NCI-H128 (cell line): ENCODE measurements around the gene HS1BP3.

Experiments used
- DNase-seq: peaks from one replicate; lab custom pipeline; 2025; ENCODE audit not compliant: unreplicated experiment; lab: John Stamatoyannopoulos, UW

The HS1BP3 gene

DNA sequence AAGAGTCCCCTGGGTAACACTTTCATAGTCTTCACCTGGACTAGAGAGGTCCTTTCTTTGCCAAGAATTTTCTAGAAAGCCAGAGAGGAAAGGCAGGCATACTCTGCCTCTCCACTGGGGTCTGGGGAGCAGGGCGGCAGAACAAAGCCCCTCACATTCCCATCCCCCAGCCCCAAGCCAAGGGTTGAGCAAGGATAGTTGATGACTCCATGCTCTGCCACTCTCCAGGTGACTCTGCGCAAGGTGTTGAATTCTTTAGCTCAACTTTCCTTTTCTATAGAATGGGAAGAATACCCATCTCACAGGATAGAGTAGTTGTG is 13.1 kb upstream of the HS1BP3 start:
- DNase-seq: no peak

DNA sequence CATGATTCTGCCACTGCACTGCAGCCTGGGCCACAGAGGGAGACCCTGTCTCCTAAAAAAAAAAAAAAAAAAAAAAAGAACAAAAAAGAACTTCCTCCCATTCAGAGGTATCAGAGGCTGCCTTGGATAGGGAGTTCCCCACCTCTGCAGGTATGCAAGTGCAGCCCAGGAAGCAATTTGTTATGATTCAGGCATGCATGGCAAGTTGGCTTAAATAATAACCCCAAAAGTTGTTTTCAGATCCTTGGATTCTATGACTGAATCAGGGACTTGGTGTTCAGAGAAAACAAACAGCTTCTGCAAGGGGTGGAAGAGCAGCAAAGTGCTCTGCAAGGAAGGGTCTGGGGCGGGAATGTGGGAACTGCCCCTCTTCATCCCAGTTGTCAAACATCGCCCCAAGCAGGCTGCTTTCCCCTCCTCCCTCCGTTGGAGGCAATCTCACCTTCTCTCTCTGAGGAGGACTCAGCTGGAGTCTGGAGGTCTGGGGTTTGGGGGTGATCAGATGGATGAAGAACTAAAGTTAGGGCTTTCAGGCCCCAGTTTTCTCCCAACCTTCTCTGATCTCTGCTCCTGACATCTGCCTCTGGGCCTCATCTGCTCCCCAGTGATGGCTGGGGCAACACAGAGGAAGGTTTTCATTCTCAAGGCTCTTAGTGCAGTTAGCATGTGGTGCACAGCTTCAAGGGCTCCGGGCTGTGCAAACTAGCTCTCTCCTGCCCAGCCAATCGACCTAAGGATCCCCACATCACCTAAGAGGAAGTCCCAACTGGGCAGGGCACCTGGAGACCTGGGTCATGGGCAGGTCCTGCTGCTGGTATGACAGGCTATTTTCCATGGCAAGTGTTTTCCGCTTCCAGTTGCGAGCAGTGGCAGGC is 12.5 kb upstream of the HS1BP3 start:
- no peak for DNase-seq

DNA sequence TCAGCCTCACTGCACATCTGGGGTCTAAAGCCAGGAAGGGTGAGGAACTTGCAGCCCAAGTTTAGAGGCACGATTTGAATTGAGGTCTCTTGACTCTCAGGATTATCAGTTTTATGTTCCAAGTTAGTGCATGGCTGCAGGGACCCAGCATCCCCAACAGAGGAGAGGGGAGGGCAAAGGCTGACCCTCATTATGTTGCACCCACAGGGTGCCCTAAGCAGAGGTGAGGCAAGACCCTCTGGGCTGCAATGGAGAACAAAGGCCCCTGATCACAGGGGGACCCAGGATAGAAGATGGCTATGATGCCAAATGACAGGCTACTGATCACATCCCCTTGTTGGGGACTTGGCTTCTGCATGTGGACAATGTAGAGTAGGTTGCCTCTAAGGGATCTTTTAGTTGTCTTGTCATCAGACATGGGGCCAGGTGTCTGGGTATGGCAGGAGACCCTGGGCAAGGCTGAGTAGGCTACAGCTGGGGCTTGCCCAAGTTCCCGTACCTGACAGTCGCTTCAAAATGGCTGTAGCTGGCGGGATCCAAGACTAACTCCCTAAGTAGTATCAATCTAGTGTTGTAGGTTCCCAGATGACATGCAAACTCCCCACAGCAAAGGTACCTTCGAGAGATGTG is 11.5 kb upstream of the HS1BP3 start:
- DNase-seq: no peak

DNA sequence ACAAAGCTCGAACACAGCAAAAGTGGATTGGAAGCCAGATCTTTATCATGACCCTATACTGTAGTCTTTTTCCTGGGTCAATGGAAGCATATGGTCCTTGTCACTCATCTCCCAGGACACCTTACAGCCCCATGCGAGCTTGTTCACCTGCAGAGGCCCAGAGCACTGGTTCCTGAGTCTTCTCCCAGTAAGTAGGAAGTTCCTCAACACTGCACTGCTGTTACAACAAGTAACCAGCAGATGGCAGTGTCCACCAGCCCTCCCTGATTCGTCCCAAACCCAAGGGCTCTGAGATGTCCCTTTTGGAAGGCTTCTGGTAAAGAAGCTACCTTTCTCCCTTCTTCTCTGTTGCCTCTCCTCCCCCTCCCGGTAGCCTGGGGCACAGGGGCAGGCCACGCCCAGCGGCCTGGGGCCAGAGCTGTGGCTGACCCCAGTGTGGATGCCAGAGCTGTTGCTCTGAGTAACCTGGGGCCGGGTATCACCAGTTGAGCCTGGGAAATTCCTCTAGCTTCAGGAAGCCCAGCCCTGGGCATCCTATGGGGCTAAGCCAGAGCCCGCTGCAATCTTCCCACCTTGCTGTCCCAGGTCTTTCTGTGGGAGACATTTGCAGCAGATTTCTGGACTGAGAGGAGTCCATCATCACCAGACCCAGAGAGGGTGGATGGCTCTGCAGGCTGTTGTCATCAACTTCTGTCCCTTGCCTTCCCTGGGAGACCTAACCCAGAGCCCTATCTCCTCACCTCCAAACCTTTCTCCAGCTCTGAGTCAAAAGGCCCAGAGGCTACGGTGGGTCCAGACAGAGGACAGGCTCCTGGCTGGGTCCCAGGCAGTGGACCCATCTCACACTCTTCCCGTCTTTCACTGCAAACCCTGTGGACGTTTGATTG is 10.8 kb upstream of the HS1BP3 start:
- no peak for DNase-seq

DNA sequence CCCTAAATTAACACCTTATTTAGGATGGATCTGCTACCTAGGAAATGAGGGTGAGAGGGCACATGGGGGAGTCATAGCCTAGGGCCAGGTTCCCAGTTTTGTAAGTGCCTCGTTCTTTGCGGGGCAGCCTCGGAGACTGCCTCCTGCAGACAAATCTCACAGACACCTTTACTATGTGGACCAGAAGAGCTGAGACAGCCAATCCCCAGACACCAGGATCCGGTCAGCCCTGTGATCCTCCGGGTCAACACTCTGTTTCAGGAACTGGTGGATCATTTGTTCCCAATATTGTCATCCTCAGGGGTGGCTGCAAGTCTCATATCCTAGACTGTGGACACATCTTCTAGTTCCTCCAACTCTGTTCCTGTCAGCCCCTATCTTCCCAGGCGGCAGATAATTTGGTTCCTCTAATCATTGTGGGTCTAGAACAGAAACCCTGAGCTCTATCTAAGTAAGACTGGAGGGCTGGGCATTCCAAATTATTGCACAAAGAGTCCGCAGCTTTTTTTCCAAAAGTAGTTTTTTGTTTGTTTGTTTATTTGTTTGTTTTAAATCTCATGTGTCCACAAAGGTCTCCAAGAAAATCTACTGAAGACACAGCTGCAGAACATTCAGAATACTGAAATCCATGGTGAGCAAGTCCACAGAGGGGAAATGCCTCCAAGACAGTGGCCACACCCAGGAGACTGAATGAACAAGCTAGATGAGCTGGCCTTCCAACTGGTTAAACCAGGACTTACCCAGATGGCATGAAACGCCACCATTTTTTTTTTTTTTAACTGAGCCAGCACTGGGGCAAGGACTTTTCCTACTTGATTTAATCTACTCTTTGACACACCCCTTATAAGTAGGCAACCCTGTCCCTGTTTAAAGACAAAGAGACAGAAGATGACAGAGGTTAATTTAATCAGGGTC is 9.9 kb upstream of the HS1BP3 start:
- DNase-seq: no peak

DNA sequence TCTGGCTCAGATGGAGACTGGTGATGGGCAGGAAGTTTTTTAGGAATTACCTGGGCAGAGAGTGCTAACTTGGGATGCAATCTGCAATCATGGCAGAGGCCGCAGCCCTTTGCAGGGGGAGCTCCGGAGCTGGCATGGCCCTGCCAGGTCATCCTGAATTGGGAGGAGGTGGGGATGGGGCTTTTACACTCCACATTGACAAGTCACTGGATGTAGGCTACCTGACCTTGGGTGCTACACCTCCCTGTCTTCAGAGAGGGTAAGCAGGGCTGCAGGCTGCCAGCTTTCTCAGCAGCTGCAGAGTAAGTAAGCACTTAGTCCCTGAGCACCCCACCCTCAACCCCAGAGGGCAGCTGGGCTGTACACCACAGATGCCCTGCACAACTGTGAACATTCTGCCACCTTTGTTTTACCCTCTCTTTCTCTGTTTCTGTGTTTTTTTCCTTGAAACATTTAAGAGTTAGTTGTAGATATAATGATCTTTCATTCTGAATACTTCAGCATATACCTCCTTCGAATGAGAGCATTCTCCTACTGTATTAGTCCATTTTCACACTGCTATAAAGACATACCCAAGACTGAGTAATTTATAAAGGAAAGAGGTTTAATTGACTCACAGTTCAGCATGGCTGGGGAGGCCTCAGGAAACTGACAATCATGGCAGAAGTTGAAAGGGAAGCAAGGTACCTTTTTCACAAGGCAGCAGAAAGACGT is 6.8 kb upstream of the HS1BP3 start:
- no peak for DNase-seq

DNA sequence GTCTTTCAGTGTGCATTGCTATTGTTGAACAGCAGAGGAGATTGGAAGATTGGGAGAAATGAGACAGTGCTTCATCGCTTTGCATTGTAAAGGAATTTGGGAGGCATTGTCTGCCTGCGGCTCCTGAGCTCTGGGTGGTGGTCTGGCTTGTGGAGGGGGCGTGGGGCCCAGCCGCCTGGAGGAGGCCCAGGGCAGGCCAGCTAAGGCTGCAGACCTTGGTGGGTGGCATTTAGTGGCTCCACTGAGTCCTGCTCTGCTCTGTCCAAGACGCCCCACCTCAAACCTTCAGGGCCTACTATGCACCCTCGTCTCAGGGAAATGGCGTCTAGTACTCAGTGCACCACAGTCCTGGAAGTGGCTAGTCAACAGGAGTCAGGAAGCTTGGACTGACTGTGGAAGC is 5.7 kb upstream of the HS1BP3 start:
- DNase-seq: no peak

DNA sequence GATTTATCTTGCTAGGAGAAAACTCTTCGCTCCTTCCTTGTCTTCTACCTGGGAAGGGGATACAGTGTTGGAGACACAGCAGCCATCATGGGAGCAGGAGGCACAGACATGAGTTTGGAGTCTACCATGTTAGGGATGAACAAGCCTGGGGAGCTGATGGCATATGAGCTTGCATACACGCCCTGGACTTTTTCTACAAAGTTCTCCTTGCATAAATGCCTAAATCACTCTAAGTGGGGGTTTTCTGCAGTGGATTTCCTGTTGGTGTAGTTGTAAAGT is 3.6 kb upstream of the HS1BP3 start:
- no peak for DNase-seq

DNA sequence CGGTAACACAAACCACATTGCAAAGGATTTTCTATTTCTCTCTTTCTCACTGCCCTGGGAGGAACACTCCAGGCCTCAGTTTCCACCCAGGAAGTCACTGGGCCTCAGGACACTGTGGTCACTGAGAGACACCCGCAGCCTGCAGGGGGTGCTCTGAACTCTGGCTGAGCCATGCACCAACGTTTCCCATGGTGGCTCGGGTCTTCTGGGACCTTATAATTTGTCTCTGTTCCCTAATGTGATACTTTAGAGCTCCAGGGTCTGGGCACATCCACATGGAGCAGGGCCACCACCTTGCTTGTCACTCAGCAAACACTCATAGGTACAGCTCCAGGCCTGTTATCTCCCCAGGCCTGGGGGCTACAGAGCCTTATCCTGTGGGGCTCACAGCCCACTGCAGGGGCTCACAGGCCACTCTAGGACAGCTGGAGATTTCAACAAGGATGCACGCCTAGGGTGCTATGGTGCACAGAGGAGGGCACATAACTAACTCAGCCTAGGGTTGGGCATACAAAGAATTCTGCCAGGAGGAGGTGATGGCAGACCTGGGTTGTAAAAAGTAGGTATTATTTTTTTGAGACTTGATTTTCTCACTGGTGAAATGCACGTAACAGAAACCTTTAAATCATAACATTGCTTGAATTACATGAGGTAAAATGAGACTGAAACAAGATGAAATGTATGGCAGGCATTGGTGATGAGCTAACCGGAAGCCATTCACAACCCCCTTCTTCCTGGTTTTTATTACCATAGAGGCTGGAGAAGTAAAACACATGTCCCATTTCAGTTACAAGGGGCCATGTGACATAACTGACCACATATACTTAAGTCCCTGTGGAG is 3.0 kb upstream of the HS1BP3 start:
- DNase-seq: no peak

DNA sequence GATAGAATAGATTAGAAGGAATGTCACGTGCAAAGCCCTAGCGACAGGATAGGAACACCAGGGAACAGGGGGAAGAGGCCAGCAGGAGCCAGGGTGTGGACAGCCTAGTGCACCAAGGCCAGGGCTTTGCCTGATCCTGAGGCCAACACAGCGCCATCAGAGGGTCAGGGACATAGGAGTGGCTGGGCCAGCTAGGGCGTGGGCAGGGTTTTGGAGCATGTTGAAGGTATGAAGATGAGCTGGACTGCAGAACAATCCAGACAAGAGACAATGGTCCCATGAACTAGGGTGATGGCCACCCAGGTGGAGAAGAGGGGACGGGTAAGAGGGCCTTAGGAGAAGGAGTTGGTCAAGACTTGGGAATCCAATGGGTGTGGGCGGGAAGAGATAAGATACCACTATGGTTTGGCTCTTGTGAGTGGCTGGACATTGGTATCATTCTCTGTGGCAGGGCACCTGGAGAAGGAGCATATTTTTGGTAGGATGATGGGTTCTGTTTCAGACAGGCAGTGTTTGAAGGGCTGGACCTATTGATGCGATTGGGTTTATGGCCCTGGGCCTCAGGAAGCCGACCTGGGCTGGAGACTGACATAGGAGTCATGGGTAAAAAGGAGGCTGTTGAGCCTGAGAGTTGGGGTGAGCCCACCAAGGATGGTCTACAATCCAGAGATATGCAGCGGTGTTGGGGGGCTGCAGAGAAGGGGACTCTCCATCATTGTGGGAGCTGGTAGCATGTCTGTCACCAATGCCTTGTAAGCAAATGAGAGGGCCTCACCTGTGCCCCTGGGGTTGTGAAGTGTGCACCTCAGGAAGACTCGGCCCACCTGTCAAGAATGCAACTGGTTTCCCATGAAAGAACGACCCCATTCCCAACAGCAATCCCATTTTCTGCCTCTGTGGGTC is 2.0 kb upstream of the HS1BP3 start:
- no peak for DNase-seq

DNA sequence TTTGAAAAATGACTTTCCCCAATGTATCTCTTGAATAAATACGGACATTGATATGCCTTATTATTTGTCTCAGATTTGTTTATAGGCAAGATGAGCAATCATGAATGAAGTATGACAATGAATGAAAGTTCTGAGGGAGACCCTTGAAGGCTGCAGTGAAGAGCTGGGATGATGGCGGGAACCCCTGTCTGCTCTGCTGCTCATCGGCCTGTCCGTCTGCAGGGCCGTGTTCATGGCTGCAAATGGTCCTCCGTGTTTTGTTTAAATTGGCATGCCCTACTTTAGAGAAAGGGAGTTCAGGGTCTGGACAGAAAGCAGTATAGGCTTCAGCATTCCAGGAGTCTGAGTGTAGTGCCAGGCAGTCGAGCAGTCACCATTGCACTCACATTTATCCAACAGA is 1.2 kb upstream of the HS1BP3 start:
- no peak for DNase-seq

DNA sequence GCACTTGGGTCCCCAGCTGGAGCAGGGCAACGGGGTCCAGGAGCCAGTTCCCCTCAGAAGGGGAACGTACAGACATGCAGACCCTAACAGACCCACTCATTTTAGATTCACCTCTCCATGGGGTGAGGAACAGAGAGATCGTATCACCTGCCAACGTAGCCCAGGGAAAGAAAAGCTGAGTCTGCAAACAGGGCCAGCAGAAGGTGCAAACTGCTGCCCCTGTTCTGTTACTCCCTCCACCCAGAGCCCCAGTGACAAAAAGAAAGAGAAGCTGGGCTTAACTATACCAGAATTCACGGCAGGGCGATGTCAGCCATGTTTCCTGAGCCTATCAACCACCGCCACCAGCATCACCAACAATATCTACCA is 817 bp upstream of the HS1BP3 start:
- no peak for DNase-seq

DNA sequence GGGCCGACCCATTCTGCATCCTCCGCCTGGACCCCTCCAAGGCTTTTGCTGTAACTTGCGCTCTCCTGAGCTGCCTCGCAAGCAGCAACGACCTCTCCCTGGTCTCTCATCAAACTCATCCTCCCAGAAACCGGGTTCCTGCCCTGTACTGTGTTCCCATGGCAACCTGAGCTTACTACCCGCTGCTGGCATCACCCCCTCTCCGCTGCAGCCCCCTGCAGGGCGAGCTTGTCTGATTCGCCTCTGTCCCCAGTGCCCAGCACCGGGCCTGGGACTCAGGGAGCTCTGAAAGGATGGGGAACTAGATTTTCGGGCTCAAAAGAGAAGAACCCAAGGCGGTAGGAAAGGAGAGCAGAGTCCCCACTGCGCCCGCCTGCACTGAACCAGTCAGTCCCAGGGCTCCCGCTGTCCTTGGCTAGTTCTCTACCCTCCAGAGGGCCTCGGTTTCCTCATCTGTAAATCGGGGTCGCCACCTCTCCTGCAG is 463 bp downstream of the HS1BP3 start:
- DNase-seq: no peak

DNA sequence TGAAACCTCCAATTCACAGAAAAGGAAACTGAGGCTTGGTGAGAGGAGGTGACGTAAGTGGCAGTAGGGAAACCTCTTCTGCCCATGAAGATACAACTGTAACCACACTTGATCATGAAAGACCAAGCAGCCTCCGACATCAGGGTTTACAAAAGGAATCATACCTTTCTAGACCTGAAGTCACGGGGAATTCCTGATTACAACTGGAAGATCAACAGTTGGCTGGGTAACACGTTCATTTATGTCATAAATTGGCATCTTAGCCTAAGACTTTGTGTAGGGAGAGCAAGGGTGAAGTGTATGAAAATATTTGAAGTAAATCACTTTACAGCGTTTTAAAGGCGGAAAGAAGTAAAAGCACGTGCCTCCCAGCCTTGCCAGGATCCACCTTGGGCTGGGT is 922 bp downstream of the HS1BP3 start:
- DNase-seq: no peak

DNA sequence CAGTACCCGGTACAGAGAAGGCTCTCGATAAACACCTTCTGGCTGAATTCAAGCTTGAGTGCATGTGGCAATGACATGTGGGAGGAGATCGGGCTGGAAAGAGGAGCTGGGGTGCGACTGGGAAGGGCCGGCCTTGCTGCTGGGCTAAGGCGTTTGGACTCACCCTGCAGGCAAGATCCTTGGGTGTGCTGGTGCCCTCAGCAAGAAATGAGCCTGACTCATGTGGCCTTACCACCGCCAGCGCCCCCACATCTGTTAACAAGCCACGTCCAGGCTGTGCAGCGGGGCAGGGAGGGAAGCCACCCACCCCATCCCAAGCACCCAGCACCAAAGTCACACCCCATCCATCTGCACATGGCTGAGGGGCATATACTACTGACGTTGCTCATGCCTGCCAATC is 1.3 kb downstream of the HS1BP3 start:
- DNase-seq: no peak

DNA sequence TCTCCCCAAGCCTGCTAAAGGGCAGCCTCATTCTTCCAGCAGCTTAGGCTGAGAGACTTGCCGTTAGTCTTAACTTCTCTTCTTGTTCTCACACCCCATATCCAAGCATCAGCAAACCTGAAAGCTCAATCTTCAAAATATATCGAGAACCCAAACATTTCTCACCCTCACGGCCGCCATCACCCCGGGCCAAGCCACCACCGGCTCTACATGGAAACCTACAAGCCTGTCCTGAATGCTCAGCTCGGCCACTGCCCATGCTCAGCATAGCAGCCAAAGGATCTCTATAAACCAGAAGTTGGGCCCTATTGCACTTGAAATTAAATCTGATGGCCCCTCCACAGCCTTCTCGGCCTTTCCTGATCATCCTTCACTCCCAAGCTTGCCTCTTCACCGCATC is 2.1 kb downstream of the HS1BP3 start:
- DNase-seq: no peak

DNA sequence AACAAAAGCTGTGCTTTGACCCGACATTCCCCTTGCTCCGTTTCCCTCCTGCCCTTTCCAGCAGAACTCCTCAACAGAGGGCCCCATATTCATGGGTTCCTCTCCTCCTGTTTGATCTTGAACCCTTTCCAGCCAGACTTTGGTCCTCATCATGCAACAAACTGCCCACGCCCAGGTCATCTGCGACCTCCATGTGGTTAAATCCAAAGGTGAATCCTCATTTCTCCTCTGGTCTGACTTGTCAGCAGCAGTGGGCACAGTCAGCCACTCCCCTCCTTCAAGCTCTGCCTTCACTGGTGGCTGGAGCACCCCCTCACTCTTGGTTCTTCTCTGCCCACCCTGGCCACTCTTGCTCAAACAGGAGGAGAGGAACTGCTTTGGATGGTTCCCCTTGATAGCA is 2.7 kb downstream of the HS1BP3 start:
- no peak for DNase-seq

DNA sequence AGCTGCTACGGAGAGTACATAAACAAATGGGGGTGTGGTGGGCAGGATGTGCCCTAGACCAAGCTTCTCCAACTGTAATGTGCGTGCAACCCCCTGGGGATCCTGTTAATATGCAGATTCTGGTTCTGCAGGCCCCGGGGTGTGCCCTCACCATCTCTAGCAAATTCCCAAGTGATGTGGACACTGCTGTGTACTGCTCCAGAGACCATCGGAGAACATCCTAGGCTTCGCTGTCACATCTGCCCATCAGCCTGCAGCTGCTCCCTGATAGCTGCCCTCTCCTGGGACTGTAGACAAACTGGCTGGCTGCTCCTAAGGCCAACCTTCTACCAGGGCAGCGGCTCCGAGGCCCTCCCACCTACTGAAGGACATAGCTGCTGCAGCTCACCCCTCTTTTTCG is 3.2 kb downstream of the HS1BP3 start:
- DNase-seq: no peak

DNA sequence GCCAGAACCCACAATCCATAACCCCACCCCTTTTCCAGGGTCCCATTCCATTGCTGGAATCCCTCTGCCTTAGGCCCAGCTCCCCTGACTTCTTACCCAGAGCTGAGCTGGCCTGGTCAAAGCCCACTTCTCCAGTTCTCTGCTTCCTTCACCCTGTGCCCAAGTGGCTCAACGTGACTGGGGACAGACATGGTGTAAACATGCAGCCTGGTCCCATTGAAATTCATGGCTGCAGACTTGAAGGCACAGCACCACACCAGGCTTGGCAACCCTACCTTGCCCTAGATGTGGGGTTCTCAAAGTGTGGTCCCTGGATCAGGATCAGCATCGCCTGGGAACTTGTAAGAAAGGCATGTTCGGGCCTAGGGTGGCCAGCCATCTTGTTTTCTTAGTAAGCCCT is 3.7 kb downstream of the HS1BP3 start:
- no peak for DNase-seq
